ACHN (cell line): Measurements from ENCODE around the gene TNS3.
A peak's percentile ranks its signal among the peaks of the same experiment; 100 is the strongest.
"Not testable (repeated sequence)": the region's sequence is repeated elsewhere in the genome, so short reads cannot be mapped to it uniquely, and the experiment has no call there.

Source experiments
- DNase-seq: peaks from one replicate; pipeline ENCODE4 v3.0.0-alpha.2; 2015
- in situ Hi-C: cut with HindIII; loops from 2 replicates; pipeline ENCODE4 v1.10.0; 2017; ENCODE audit warnings: low sequenced_read_pairs, low pct_ligation_motif_present, low pct_unique_long_range_greater_than_20kb

Gene TNS3

DNA sequence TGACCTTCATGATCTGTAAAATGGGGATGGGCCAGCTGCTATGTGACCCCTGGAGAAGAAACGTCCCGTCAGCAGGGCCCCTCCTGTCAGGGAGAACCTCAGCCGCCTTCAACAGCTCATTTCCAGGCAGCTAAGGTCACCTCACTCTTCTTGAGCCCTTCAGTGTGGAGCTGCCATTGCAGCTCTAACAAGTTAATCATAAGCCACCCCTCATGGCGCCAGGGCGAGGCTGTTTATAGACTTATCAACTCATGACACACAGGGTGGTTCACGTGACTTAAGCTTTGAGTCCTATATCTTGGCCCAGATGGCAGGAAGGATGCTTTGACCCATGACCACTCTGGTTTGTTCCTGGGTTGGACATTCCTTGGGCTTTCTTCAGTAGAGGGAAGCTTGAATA lies 315.1 kb downstream of the TNS3 start:
- peak; percentile 94 for DNase-seq
- in situ Hi-C loops = loop anchor here (25.0 kb wide), 1 partner anchor 104 kb away; no protein-coding TSS in a partner anchor

DNA sequence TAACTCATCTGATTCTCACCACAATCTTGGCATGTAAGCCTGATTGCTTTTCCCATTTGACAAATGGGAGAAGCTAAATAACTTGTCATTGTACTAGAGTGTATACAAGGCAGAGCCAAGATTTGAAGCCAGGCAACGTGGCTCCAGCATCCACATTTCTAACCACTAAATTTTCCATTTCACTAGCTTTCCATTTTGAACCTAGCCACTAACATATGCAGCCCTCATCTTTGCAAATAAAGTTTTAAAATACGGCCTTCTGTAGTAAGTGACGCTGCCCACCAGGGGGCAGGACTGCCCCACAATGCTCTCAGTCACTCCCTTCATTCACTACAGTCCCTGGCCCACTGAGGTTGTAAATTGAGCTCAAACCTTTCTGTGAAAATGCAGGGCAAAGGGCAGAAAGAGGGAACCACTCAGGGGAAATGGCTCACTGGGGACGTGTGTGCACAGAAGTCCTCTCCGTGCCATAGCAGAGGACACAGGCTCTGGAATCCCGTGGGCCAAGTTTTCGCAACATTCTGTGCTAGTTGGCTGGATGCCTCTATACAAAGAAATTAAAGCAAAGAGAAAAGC lies 315.7 kb downstream of the TNS3 start:
- peak; percentile 84 for DNase-seq
- in situ Hi-C loops = loop anchor here (25.0 kb wide), 1 partner anchor 104 kb away; no protein-coding TSS in a partner anchor

DNA sequence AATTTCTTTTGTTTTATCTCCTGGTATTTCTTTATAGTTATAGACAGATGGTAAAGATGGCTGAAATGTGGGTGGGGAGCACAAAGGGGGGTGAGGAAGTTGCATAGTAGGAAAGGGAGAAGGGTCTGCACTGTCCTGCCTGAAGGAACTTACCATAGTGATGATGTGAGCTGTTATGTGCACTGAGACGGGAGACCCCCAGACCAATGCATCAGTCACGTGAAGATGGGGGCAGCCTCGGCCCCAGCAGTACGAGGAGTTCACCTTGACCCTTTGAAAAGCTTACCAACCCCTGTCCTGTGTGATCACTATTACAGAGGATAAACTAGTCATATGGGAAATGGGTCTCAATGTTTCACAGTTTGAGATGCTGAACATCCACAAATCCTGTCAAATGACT lies 316.3 kb downstream of the TNS3 start:
- in situ Hi-C loops = loop anchor here (25.0 kb wide), 1 partner anchor 103 kb away; no protein-coding TSS in a partner anchor
- no peak for DNase-seq

DNA sequence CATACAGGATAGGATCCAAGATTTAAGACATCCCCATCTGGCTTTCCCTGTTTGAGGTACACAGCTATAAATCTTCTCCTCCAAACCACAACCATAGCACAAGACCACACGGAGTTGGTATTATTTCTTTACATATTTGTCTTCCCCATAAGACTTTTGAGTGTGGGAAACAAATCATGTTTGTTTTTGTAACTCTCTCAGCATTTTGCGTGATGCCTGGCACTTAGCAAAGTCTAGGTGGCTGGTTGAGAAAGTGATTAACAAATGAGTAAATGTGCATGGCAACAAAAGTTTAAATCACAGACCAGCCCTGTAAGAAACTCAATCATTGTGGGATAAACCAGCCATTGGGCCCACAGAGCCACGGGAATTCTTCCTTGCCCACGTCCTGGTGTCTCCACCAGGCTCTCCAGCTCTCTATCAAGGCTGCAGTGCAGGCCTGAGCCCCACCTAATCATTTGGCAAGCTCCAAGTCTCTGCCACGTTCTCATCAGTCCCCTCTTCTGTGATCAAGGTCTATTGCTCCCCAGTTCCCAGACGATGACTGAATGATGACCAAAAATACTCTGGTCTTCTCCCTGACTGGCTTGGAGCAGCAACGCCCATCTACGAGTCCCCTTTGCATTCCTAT lies 317.8 kb downstream of the TNS3 start:
- in situ Hi-C loops = loop anchor here (25.0 kb wide), 1 partner anchor 102 kb away; no protein-coding TSS in a partner anchor
- no peak for DNase-seq

DNA sequence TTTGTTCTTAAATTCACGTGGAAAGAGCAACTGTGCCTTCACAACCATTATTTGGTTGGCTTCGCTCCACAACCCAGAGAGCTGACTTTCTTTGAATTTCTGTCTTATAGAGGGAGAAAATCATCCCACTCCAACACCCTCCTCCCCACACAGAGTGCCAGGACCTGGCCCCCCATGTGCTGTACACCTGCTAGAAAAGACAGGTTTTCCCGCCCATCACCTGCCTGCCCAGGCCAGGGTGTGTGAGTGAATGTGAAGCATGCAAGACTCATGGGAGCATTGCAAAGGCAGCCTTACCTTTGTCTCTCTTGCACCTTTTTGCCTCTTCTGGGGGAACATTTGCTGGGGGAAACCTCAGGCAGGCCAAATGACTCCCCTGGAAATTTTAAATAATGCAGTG lies 319.0 kb downstream of the TNS3 start:
- in situ Hi-C loops = loop anchor here (25.0 kb wide), 1 partner anchor 101 kb away; no protein-coding TSS in a partner anchor
- no peak for DNase-seq

DNA sequence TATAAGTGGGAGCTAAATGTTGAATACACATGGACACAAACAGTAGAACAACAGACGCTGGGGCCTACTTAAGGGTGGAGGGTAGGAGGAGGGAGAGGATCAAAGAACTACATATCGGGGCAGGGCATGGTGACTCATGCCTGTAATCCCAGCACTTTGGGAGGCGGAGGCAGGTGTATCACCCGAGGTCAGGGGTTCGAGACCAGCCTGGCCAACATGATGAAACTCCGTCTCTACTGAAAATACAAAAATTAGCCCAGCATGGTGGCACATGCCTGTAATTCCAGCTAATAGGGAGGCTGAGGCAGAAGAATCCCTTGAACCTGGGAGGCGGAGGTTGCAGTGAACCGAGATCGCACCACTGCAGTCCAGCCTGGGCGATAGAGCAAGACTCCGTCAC lies 319.8 kb downstream of the TNS3 start:
- DNase-seq = not testable (repeated sequence)
- in situ Hi-C loops = loop anchor here (25.0 kb wide), 1 partner anchor 100 kb away; no protein-coding TSS in a partner anchor

DNA sequence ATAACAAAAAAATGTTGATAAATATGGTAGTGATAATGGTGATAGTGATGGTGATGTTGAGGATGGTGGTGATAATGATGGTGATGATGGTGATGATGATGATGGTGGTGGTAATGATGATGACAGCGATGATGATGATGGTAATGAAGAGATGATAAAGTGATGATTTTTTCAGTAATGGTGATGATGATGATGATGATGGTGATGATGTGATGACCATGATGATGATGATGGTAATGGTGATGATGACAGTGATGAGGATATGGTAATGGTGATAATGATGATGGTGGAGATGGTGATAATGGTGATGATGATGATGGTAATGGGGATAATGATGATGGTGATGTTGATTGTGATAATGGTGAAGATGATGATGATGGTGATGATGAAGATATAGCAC lies 321.6 kb downstream of the TNS3 start:
- in situ Hi-C loops = loop anchor here (25.0 kb wide), 1 partner anchor 98 kb away; no protein-coding TSS in a partner anchor

DNA sequence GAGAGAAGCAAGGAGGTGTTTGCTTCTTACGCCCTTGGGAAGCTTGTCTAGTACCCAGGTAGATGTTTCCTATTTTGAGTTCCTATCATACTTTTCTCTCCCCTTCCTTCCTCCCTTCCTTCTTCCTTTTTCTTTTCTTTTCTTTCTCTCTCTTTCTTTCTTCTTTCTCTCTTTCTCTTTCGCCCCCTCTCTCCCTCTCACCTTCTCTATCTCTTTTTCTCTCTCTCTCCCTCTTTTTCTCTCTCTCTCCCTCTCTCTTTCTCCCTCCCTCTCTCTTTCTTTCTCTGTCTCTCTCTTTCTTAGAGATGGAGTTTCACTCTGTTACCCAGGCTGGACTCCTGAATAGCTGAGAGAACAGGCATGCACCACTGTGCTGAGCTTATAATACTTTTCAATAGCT lies 322.2 kb downstream of the TNS3 start:
- no peak for DNase-seq
- in situ Hi-C loops = loop anchor here (25.0 kb wide), 1 partner anchor 97 kb away; no protein-coding TSS in a partner anchor

More for the DNA sequence above, 321.6 kb downstream of the TNS3 start:
- DNase-seq = no peak

DNA sequence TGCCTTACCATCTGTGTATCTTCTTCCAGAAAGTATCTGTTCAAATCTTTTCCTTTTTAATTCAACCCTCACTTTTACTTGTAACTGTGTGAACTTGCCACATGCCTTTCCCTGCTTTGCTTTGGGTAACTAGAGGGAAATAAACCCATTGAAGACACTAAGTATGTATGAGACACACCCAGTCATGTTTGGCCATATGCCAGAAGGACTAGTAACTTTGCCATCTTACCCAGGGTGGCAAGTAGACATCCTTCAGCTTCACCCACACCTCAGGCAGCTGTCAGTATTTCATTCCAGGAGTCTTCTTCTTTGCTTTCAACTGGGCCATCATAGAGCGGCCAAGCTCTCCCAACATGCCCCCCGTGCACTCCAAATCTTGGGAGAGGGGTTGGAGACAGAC lies 323.1 kb downstream of the TNS3 start:
- no peak for DNase-seq
- in situ Hi-C loops = loop anchor here (25.0 kb wide), 1 partner anchor 96 kb away; no protein-coding TSS in a partner anchor

DNA sequence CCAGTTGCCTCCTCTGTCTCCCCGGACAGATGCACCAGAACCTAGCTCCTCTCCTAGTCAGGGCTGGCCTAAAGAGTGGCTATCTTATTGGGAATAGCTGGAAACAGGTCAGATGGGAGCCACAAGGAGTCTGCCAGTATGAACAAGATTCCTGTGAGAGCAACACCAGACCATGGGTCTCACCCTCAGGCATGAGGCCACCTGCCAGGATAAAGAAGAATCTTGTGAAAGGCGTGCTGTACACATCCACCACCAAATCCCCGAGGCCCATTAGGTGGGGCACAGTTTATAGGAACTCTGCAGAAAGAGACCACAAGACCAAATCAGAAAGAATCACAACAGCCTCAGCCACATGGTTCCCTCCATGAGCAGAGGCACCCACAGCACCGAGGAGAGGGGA lies 325.9 kb downstream of the TNS3 start:
- no peak for DNase-seq
- in situ Hi-C loops = loop anchor here (25.0 kb wide), 1 partner anchor 94 kb away; no protein-coding TSS in a partner anchor

DNA sequence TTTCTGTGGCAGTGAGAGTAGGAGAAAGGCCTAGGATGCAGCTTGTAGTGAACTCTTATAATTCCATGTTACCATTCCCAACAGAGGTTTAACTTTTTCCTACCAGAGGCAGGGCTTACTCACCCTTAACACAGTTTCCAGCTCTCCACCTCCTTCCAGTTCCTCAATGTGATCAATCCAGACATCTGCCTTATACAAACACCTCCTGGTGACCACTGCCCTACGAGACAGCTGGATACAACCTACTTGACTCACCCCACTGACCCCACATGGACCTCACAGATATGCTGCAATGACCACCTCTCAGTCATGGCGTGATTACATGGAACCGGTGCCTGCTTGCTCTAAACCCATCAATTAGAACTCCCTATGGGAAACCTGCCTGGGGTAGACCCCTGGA lies 326.5 kb downstream of the TNS3 start:
- in situ Hi-C loops = loop anchor here (25.0 kb wide), 1 partner anchor 93 kb away; no protein-coding TSS in a partner anchor
- DNase-seq = no peak

DNA sequence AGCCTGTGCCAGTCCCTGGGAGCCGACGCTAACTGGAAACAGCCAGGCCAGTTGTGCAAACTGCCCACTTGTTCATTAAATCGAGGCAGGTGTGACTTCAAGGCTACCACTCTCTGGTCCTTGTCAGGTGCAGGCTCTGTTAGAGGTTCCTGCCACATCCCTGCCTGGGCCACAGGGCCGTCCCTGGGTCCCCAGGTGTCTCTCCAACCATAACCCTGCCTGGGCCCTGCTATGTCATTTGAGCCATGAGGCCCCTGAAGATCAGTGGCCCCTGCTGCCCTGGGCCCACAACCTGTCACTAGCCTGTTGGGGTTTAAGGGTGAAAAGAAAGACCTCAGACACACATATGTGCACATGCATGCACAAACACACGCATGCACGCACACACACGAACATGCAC lies 326.9 kb downstream of the TNS3 start:
- in situ Hi-C loops = loop anchor here (25.0 kb wide), 1 partner anchor 93 kb away; no protein-coding TSS in a partner anchor

DNA sequence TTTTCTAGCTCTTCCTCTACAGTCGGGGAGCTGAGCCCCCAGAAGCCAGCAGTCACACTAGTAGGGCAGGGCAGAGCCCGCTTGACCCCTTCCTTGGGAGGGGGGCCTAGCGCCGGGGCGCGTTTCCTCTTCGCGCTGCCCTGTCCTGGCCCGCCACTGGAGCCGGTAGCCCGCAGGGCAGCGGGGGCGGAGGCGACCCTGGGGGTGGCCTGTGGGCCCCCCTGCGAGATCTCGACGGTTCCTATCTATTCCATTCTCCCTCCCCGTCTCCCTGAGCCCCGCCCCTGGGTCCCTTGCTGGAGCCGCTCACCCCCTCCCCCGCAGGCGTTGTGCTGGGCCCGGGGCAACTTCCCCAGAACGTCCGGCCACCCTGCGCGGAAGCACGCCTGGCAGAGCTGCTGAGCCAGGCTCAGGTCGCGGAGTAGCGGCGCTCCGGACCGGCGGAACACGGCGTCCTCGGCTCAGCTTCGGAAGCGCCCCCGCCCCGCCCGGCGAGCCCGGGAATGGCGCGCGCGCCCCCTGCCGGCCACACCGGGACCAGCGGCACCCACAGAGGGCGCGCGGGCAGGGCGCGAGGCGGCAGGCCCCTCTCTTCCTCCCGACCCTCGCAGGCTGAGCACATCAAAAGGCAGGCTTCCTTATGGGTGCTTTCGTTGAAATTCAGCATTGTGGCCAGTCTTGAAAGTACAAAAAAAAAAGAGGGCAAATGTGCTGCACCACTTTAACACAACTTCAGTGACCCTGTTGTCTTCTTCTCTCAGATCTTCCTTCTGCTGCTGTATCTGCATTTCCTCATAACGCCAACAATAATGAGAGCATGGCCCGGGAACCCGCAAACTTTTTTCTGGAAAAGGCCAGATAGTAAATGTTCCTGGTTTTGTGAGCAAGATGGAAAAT lies 327.6 kb downstream of the TNS3 start:
- DNase-seq = peak; percentile 76
- in situ Hi-C loops = loop anchor here (25.0 kb wide), 1 partner anchor 92 kb away; no protein-coding TSS in a partner anchor

More for the DNA sequence above, 326.9 kb downstream of the TNS3 start:
- DNase-seq = no peak

DNA sequence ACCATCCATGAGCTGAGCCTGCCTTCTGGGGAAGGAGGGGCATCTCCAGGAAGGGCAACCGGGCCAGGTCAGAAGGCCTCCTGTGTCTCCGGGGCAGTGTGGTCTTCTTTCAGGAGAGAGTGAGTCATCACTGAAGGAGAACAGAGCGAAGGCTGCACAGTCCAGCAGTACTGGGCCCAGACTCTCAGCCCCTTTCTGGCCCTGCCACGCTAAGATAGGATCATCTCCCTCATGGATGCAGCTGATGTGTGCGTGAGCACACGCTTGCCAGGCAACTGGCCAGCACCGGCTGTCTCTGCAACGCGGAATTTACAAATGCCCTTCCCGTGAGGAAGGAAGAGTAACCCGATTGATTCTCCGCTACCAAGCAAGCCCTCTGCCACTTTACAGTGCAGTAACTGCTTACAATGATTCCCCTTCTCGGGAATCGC lies 328.2 kb downstream of the TNS3 start:
- peak; percentile 84 for DNase-seq
- in situ Hi-C loops = loop anchor here (25.0 kb wide), 1 partner anchor 91 kb away; no protein-coding TSS in a partner anchor

DNA sequence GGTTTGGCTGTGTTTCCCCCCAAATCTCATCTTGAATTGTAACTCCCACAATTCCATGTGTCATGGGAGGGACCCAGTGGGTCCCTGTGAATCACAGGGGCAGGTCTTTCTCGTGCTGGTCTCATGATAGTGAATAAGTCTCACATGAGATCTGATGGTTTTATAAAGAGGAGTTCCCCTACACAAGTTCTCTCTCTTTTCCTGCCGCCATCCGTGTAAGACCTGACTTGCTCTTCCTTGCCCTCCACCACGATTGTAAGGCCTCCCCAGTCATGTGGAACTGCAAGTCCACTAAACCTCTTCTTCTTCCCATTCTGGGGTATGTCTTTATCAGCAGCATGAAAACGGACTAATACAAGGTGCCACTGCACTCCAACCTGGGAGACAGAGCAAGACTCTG lies 329.2 kb downstream of the TNS3 start:
- DNase-seq = no peak
- in situ Hi-C loops = loop anchor here (25.0 kb wide), 1 partner anchor 90 kb away; no protein-coding TSS in a partner anchor

DNA sequence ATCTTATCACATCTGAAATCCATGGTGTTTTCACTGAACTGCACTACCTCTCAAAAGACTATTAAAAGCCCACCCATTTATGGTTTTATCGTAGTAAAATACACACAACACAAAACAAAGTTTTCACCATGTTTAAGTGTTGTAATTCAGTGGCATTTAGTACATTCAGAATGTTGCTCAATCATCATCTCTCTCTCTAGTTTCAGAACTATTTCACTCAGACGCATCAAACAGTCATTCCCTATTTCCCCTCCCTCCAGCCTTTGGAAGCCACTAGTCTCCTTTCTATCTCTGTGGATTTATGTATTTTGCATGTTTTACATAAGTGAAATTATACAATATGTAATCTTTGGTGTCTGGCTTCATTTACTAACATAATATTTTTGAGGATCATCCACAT lies 332.6 kb downstream of the TNS3 start:
- DNase-seq = no peak
- in situ Hi-C loops = no loop called here

DNA sequence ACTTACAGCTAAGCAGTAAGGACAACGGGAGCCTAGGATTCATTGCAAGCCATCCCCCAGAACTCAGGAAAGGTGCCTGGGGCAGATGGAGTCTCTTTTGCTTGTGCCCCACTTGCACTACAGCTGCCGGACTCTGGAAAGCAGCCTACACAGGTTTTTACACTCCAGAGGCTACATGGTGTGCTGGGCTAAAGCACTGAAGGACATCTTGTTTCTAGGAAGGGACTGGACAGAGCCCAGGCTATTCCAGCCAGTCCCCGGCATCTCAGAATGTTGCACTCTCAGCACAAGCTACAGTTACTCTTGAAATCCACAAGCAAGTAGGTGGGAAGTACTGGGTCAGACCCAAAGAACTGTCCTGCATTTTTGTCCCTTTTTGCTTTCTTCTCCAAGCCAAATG lies 333.1 kb downstream of the TNS3 start:
- DNase-seq = no peak
- in situ Hi-C loops = no loop called here

DNA sequence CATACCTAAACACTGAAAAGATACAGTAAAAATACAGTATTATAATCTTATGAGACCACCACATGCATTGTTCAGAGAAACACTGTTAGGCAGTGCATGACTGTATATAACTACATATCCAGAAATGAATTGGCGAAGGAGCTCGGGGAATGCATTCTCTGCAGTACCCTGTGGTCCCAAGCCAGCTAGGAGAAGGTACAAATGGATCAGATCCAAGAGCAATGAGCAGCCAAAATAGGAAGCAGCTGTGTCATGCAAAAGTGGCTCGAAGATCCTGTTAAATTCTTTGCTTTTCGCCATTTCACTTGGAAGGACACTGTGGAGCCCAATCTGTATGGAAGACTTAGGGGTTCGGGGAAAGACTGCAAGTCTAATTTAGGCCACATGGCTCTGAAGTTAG lies 334.8 kb downstream of the TNS3 start:
- in situ Hi-C loops = no loop called here
- no peak for DNase-seq
